Measurements from ENCODE around the gene FOSL2. TPM values are rescaled to one million over a fixed set of nuclear protein-coding genes. Genes with fewer than 3 reads are reported as not detected.

Gene FOSL2
- polyA plus RNA-seq, 1 of the 3 experiments (the other 2 are of a cell fraction) = 41.7 TPM

DNA sequence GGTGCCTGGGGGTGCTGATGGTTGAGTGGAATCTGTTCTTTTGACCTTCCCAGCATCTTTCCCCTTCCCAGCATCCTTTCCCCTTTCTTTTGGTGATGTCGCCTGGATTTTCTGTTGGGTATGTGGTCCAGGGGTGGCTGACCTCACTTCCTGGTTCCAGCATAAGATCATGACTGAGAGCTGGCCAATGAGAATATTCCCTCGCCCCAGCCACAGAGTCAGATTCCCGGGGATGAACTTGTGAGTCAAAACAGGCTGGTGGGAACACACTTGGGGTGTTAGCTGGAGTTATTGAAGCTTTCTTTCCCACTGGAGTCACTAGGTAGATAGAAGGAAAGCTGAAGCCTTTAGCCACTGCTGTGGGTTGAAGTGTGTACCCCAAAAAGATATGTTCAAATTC is 28.0 kb upstream of the FOSL2 start (continued):
- TF ChIP-seq, protein P1, sequence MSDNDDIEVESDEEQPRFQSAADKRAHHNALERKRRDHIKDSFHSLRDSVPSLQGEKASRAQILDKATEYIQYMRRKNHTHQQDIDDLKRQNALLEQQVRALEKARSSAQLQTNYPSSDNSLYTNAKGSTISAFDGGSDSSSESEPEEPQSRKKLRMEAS (IDR thresholded peaks at IDR 0.05; ENCODE audit: low read depth) = no peak

DNA sequence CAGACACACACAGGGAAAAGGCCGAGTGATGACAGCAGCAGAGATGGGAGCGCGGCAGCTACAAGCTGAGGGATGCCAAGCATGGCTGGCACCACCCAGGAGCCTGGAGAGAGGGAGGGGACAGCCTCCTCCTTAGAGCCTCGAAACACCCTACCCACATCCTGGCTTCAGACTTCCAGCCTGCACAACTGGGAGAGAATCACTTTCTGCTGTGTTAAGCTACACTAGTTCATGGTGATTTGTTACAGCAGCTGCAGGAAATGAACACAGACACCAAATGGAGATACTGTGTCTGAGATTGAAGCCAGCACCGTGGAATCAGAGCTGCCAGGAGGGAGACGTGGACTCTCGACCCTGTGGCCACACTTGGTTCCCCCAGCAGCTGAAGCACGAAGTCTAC is 27.5 kb upstream of the FOSL2 start:
- Histone ChIP-seq H3K4me1 (ENCODE audit: control insufficient read depth in 1 of 2, insufficient read depth in 2 of 2, low read depth in 1 of 2, low read length in 1 of 2) (peaks cover 4 to 39% of the 10 kb centered on the region in 2 experiments; a peak in 2 of 4 replicates), H3F3A (replicated peaks; ENCODE audit: insufficient read depth) (no peaks in the 10 kb centered on the region), H3K4me2 (no peak overlapping the region), H3K27me3 (ENCODE audit: insufficient read depth) (no peaks in the 10 kb centered on the region), H3K9me3 (no peaks in the 10 kb centered on the region), H2AFZ (ENCODE audit: low read depth) (no peak overlapping the region), H3K9ac (no peak overlapping the region), H3K27ac (ENCODE audit: low read depth in 2 of 2, low read length in 1 of 2) (peak overlapping the region in 1 of 2 experiments; percentile 48; a peak in 2 of 4 replicates), H3K36me3 (replicated peaks in 1 of 2; ENCODE audit: control insufficient read depth in 1 of 2, insufficient read depth in 2 of 2, low read length in 1 of 2) (no peaks in the 10 kb centered on the region), H3K9me2 (no peaks in the 10 kb centered on the region), H3K4me3 (ENCODE audit: low read depth in 2 of 2, low read length in 1 of 2) (no peak overlapping the region), H4K20me1 (ENCODE audit: insufficient read depth) (no peaks in the 10 kb centered on the region), H3K79me2 (ENCODE audit: insufficient read depth) (no peaks in the 10 kb centered on the region)
- DNase-seq = no peak
- TF ChIP-seq SMC3 (IDR thresholded peaks at IDR 0.05; ENCODE audit: low read depth, low read length) (peak; percentile 4; the same call in 1 of the 2 replicates), RCOR1 (IDR thresholded peaks at IDR 0.05; ENCODE audit: low read length) (no peak)
- WGBS (ENCODE audit: low lambda C conversion rate) = 87% methylated on average over 8 of the region's 8 CpGs
- CTCF ChIA-PET = interaction anchor here (0.8 to 1.5 kb wide), 4 partner anchors 14 to 661 kb away, joined by 3 read pairs; partner anchors contain the start of genes BABAM2 and RBKS
- POLR2A ChIA-PET = interaction anchor here (2.1 kb wide), 1 partner anchor 9 kb away, joined by 15 read pairs; no protein-coding TSS in a partner anchor

DNA sequence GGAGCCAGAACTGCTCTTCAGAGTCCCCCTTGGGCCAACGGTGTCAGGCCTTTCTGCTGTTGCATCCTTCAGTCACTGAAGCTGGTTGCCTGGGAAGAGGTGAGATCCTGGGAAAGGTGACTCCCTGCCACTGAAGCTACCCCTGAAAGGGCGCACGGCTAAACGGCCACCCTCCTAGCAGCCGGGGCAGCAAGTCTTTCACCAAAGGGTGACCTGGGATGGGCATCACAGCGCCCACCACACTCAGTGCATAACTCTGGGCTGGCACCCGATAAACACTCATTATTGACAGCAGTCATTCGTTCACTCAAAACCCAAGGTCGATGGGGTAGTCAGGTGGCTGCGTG is 26.5 kb upstream of the FOSL2 start:
- H4K20me1 ChIP-seq (ENCODE audit: insufficient read depth) = no peaks in the 10 kb centered on the region
- H3F3A ChIP-seq (replicated peaks; ENCODE audit: insufficient read depth) = no peaks in the 10 kb centered on the region
- H2AFZ ChIP-seq (ENCODE audit: low read depth) = no peak overlapping the region
- no peaks in the 10 kb centered on the region for H3K27me3 ChIP-seq (ENCODE audit: insufficient read depth)
- WGBS (ENCODE audit: low lambda C conversion rate) = 99% methylated on average over 10 of the region's 10 CpGs
- H3K9me2 ChIP-seq = no peaks in the 10 kb centered on the region
- peaks cover 4 to 36% of the 10 kb centered on the region in 2 experiments; a peak in 2 of 4 replicates for H3K4me1 ChIP-seq (ENCODE audit: control insufficient read depth in 1 of 2, insufficient read depth in 2 of 2, low read depth in 1 of 2, low read length in 1 of 2)
- no peak overlapping the region for H3K4me3 ChIP-seq (ENCODE audit: low read depth in 2 of 2, low read length in 1 of 2)
- no peaks in the 10 kb centered on the region for H3K9me3 ChIP-seq
- H3K36me3 ChIP-seq (replicated peaks in 1 of 2; ENCODE audit: control insufficient read depth in 1 of 2, insufficient read depth in 2 of 2, low read length in 1 of 2) = no peaks in the 10 kb centered on the region
- no peak overlapping the region for H3K4me2 ChIP-seq
- ChIA-PET CTCF (interaction anchor here (1.1 to 1.5 kb wide), 4 partner anchors 25 to 662 kb away, joined by 3 read pairs; partner anchors contain the start of genes BABAM2 and RBKS), POLR2A (interaction anchor here (2.1 kb wide), 1 partner anchor 10 kb away, joined by 15 read pairs; no protein-coding TSS in a partner anchor)
- DNase-seq = no peak
- H3K27ac ChIP-seq (ENCODE audit: low read depth in 2 of 2, low read length in 1 of 2) = no peak overlapping the region
- H3K9ac ChIP-seq = no peak overlapping the region
- TF ChIP-seq, protein P1 (IDR thresholded peaks at IDR 0.05; ENCODE audit: low read depth) = no peak
- no peak for TF ChIP-seq FOSL2 (IDR thresholded peaks at IDR 0.05; ENCODE audit: borderline replicate concordance, low read depth)
- no peak for TF ChIP-seq GABPA (IDR thresholded peaks at IDR 0.05; ENCODE audit: low read depth)
- TF ChIP-seq FOXM1 (IDR thresholded peaks at IDR 0.05; ENCODE audit: low read depth) = no peak
- TF ChIP-seq TCF12 (IDR thresholded peaks at IDR 0.05) = no peak
- TF ChIP-seq, protein P2, sequence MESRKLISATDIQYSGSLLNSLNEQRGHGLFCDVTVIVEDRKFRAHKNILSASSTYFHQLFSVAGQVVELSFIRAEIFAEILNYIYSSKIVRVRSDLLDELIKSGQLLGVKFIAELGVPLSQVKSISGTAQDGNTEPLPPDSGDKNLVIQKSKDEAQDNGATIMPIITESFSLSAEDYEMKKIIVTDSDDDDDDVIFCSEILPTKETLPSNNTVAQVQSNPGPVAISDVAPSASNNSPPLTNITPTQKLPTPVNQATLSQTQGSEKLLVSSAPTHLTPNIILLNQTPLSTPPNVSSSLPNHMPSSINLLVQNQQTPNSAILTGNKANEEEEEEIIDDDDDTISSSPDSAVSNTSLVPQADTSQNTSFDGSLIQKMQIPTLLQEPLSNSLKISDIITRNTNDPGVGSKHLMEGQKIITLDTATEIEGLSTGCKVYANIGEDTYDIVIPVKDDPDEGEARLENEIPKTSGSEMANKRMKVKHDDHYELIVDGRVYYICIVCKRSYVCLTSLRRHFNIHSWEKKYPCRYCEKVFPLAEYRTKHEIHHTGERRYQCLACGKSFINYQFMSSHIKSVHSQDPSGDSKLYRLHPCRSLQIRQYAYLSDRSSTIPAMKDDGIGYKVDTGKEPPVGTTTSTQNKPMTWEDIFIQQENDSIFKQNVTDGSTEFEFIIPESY (IDR thresholded peaks at IDR 0.05; ENCODE audit: borderline replicate concordance, low read depth) = no peak
- TF ChIP-seq TEAD4 (IDR thresholded peaks at IDR 0.05; ENCODE audit: borderline replicate concordance, insufficient read depth) = no peak
- H3K79me2 ChIP-seq (ENCODE audit: insufficient read depth) = no peaks in the 10 kb centered on the region
